DLD1 (cell line): ENCODE measurements around the gene CCDC127.
"Not testable (repeated sequence)": the region's sequence is repeated elsewhere in the genome, so short reads cannot be mapped to it uniquely, and the experiment has no call there.

Experiments used
- in situ Hi-C: cut with HindIII; loops from 2 replicates; pipeline ENCODE4 v1.10.0; 2017; ENCODE audit warnings: low sequenced_read_pairs

Gene CCDC127

GRCh38 chr5:174876-175465 lies 43.0 kb downstream of the CCDC127 start:
- in situ Hi-C loops = no loop called here

GRCh38 chr5:174291-174600 lies 43.7 kb downstream of the CCDC127 start:
- in situ Hi-C loops = no loop called here

GRCh38 chr5:173392-174290 lies 44.3 kb downstream of the CCDC127 start:
- in situ Hi-C loops = no loop called here

GRCh38 chr5:172841-173251 lies 45.1 kb downstream of the CCDC127 start:
- in situ Hi-C loops = no loop called here

- in situ Hi-C loops = no loop called here
These were observed 45.5 kb downstream of the CCDC127 start for GRCh38 chr5:172421-172820.

- in situ Hi-C loops = no loop called here
These were observed 46.1 kb downstream of the CCDC127 start for GRCh38 chr5:171801-172331.

GRCh38 chr5:170971-171800 lies 46.8 kb downstream of the CCDC127 start:
- in situ Hi-C loops = no loop called here

GRCh38 chr5:169728-170094 lies 48.2 kb downstream of the CCDC127 start:
- in situ Hi-C loops = no loop called here

GRCh38 chr5:169071-169727 lies 48.8 kb downstream of the CCDC127 start:
- in situ Hi-C loops = no loop called here

GRCh38 chr5:167982-168660 lies 49.8 kb downstream of the CCDC127 start:
- in situ Hi-C loops = no loop called here

GRCh38 chr5:167511-167910 lies 50.4 kb downstream of the CCDC127 start:
- in situ Hi-C loops = no loop called here

- in situ Hi-C loops = no loop called here
These were observed 51.2 kb downstream of the CCDC127 start for GRCh38 chr5:166441-167372.

GRCh38 chr5:164783-165182 lies 53.2 kb downstream of the CCDC127 start:
- in situ Hi-C loops = not testable (repeated sequence)

GRCh38 chr5:164244-164643 lies 53.7 kb downstream of the CCDC127 start:
- in situ Hi-C loops = no loop called here

GRCh38 chr5:163841-164240 lies 54.1 kb downstream of the CCDC127 start:
- in situ Hi-C loops = no loop called here

- in situ Hi-C loops = no loop called here
These were observed 54.7 kb downstream of the CCDC127 start for GRCh38 chr5:163338-163620.

GRCh38 chr5:162565-163337 lies 55.2 kb downstream of the CCDC127 start:
- in situ Hi-C loops = no loop called here

- in situ Hi-C loops = no loop called here
These were observed 55.8 kb downstream of the CCDC127 start for GRCh38 chr5:162190-162564.

- in situ Hi-C loops = no loop called here
These were observed 56.2 kb downstream of the CCDC127 start for GRCh38 chr5:161803-162110.
